ENCODE results near the gene CFAP46. TPM values are rescaled to one million over a fixed set of nuclear protein-coding genes. Genes with fewer than 3 reads are reported as not detected.

The CFAP46 gene
- total and polyA plus RNA-seq, 2 of the 4 experiments (the other 2 are of a cell fraction): 1.3 to 1.8 TPM

- no peak overlapping the region for H4K5ac ChIP-seq (ENCODE audit: low read depth, low read length)
- no peak overlapping the region for H3K4me3 ChIP-seq (ENCODE audit: insufficient read depth, low read depth, low read length)
- H4K91ac ChIP-seq (ENCODE audit: insufficient read depth, low read depth, low read length): no peak overlapping the region
- POLR2A ChIA-PET (ENCODE audit: unreplicated experiment): no interaction called here
- no peak overlapping the region for H2BK20ac ChIP-seq (ENCODE audit: low read depth, low read length)
- no peak overlapping the region for H2AFZ ChIP-seq (replicated peaks; ENCODE audit: low read length, poor library complexity)
- H3K18ac ChIP-seq (ENCODE audit: low read depth, low read length): no peak overlapping the region
- no peak overlapping the region for H2BK15ac ChIP-seq (ENCODE audit: low read depth, low read length)
- no peaks in the 10 kb centered on the region for H4K20me1 ChIP-seq (ENCODE audit: insufficient read depth, low read length)
- no peak for TF ChIP-seq CHD1 (IDR thresholded peaks at IDR 0.05; ENCODE audit: low read depth, low read length)
- TF ChIP-seq BHLHE40 (IDR thresholded peaks at IDR 0.05; ENCODE audit: low read depth, low read length): no peak
- TF ChIP-seq FOS (IDR thresholded peaks at IDR 0.05; ENCODE audit: low read depth, low read length): no peak
- TF ChIP-seq CEBPB (IDR thresholded peaks at IDR 0.05; ENCODE audit: low read depth, low read length): no peak
- no peak for TF ChIP-seq CTCF (conservative IDR thresholded peaks at IDR 0.05; ENCODE audit: low read depth, low read length)
- no peak for TF ChIP-seq RAD21 (IDR thresholded peaks at IDR 0.05; ENCODE audit: low read length)
- TF ChIP-seq POLR2A (IDR thresholded peaks at IDR 0.05; ENCODE audit: low read depth, low read length): no peak
- no peak for TF ChIP-seq ELK1 (IDR thresholded peaks at IDR 0.05; ENCODE audit: borderline replicate concordance, low read depth, low read length)
- no peak for TF ChIP-seq RFX5 (IDR thresholded peaks at IDR 0.05; ENCODE audit: low read depth, low read length)
- no peak for TF ChIP-seq MXI1 (IDR thresholded peaks at IDR 0.05; ENCODE audit: borderline replicate concordance, low read depth, low read length)
- no peak for TF ChIP-seq RCOR1 (IDR thresholded peaks at IDR 0.05; ENCODE audit: insufficient replicate concordance, low read length)
- TF ChIP-seq SMC3 (IDR thresholded peaks at IDR 0.05; ENCODE audit: low read depth, low read length): no peak
- TF ChIP-seq MAFK (IDR thresholded peaks at IDR 0.05; ENCODE audit: low read depth, low read length): no peak
- no peak for TF ChIP-seq USF2 (IDR thresholded peaks at IDR 0.05; ENCODE audit: low read depth, low read length)
- TF ChIP-seq MAZ (IDR thresholded peaks at IDR 0.05; ENCODE audit: borderline replicate concordance, low read depth, low read length): no peak
- no peak for TF ChIP-seq NFE2L2 (IDR thresholded peaks at IDR 0.05; ENCODE audit: low read depth, low read length)
- no peak overlapping the region for H3K4ac ChIP-seq (ENCODE audit: low read depth, low read length)
- H2AK5ac ChIP-seq (ENCODE audit: low read depth, low read length): no peak overlapping the region
- CTCF ChIA-PET: no interaction called here
- no peaks in the 10 kb centered on the region for H3K79me1 ChIP-seq (ENCODE audit: low read depth in 1 of 2, low read length in 2 of 2)
- H3K9ac ChIP-seq (ENCODE audit: low read depth, low read length): no peak overlapping the region
- H3K4me2 ChIP-seq (ENCODE audit: low read depth, low read length): no peak overlapping the region
- H4K8ac ChIP-seq (ENCODE audit: low read depth in 2 of 2, low read length in 2 of 2): no peak overlapping the region
- H2AK9ac ChIP-seq (replicated peaks; ENCODE audit: low read depth, low read length, poor library complexity): no peak overlapping the region
- DNase-seq: no peak
- no peak overlapping the region for H2BK120ac ChIP-seq (ENCODE audit: low read depth, low read length)
- no peak overlapping the region for H3K23ac ChIP-seq (ENCODE audit: low read depth, low read length)
- no peak overlapping the region for H3K27ac ChIP-seq (ENCODE audit: insufficient read depth, low read length)
- no peaks in the 10 kb centered on the region for H3K4me1 ChIP-seq (ENCODE audit: control insufficient read depth, insufficient read depth, low read length)
- BruUV-seq (replicated peaks): no TSS peak
- in situ Hi-C loops (cut with MboI; ENCODE audit: low sequenced_read_pairs): no loop called here
- no peak overlapping the region for H2BK5ac ChIP-seq (ENCODE audit: low read depth, low read length, poor library complexity, severe bottlenecking)
- no peaks in the 10 kb centered on the region for H3K9me3 ChIP-seq (ENCODE audit: control insufficient read depth, insufficient read depth, low read length)
- dilution Hi-C loops (cut with HindIII; ENCODE audit: low sequenced_read_pairs, unreplicated experiment): no loop called here
- no peak for ATAC-seq (ENCODE audit: low read depth)
- no peaks in the 10 kb centered on the region for H3K36me3 ChIP-seq (ENCODE audit: control insufficient read depth, insufficient read depth, low read length)
- intact Hi-C loops (cut with micrococcal nuclease): no loop called here
- H3K14ac ChIP-seq (replicated peaks; ENCODE audit: low read depth, low read length): no peak overlapping the region
- H3K27me3 ChIP-seq (ENCODE audit: control insufficient read depth, insufficient read depth, low read length): peaks cover 13% of the 10 kb centered on the region; the same call in 1 of the 2 replicates
- H3K9me1 ChIP-seq (ENCODE audit: insufficient read depth, low read length): no peaks in the 10 kb centered on the region
- 65% methylated on average over 9 of the region's 17 CpGs; no CpG with 5 or more reads in 1 of the 2 experiments for WGBS, 2 experiments (ENCODE audit: extremely low coverage in 2 of 2, insufficient read length in 1 of 2)
- H3K56ac ChIP-seq (ENCODE audit: extremely low read depth, insufficient read depth, low read length): no peak overlapping the region
Measured at GRCh38 chr10:132981173-132981555, 38.8 kb upstream of the CFAP46 start.
